Activated naive CD8-positive, alpha-beta T cell treated with anti-CD3 and anti-CD28 coated beads, Interleukin-2, amount 10 ng/mL, durations not matched to agents 7 days and 5 days (primary cell): ENCODE measurements around the gene TNFAIP2. TPM values are rescaled to one million over a fixed set of nuclear protein-coding genes. Genes with fewer than 3 reads are reported as not detected.
"Not testable (repeated sequence)": the region's sequence is repeated elsewhere in the genome, so short reads cannot be mapped to it uniquely, and the experiment has no call there.

ENCODE experiments used
- ATAC-seq: fragments of 150-1000 bp; cut with Tn5 transposase; one replicate; pipeline ENCODE4 v1.10.0; 2021; ENCODE audit warnings: low read depth, moderate library complexity
- POLR2A ChIA-PET: fragments of 350-600 bp; sonication (Branson Sonifier 250); formaldehyde crosslinking; loops from one replicate; lab custom pipeline; 2021; ENCODE audit warnings: antibody characterized with exemption; lab: Charles Lee
- DNase-seq: peaks from one replicate; pipeline ENCODE4 v3.0.0; 2021
- H3K27ac Mint-ChIP-seq: one replicate; pipeline ENCODE4 v1.8.0; 2022; ENCODE audit warnings: mild to moderate bottlenecking, mixed read lengths
- H3K27me3 Mint-ChIP-seq: one replicate; pipeline ENCODE4 v1.8.0; 2022; ENCODE audit warnings: mild to moderate bottlenecking, moderate library complexity, mixed read lengths
- H3K36me3 Mint-ChIP-seq: one replicate; pipeline ENCODE4 v1.8.0; 2021; ENCODE audit warnings: mild to moderate bottlenecking, mixed read lengths
- H3K4me1 Mint-ChIP-seq: one replicate; pipeline ENCODE4 v1.8.0; 2021; ENCODE audit warnings: mixed read lengths
- H3K4me3 Mint-ChIP-seq: one replicate; pipeline ENCODE4 v1.8.0; 2022; ENCODE audit warnings: mild to moderate bottlenecking, moderate library complexity, mixed read lengths
- H3K9me3 Mint-ChIP-seq: one replicate; pipeline ENCODE4 v1.8.0; 2021; ENCODE audit warnings: mixed read lengths
- total RNA-seq, 2 experiments: library from RNA; stranded (reverse); gene quantifications; one replicate each; pipeline ENCODE4 v1.2.3, GENCODE V29; 2021

The TNFAIP2 gene
- total RNA-seq, 2 experiments from 2014 or later = 3.0 TPM

- no peaks in the 10 kb centered on the region for H3K36me3 Mint-ChIP-seq
- H3K4me3 Mint-ChIP-seq = no peak overlapping the region
- DNase-seq (no peak), ATAC-seq (no peak)
- no peaks in the 10 kb centered on the region for H3K9me3 Mint-ChIP-seq
- peaks cover 6% of the 10 kb centered on the region for H3K4me1 Mint-ChIP-seq
- peaks cover 20% of the 10 kb centered on the region for H3K27me3 Mint-ChIP-seq
- H3K27ac Mint-ChIP-seq = no peak overlapping the region
- POLR2A ChIA-PET = no interaction called here
Measured at GRCh38 chr14:103118018-103118662, 5.1 kb upstream of the TNFAIP2 start.

- no peak for DNase-seq
- no peak overlapping the region for H3K27ac Mint-ChIP-seq
- no peaks in the 10 kb centered on the region for H3K36me3 Mint-ChIP-seq
- no peaks in the 10 kb centered on the region for H3K9me3 Mint-ChIP-seq
- peaks cover 6% of the 10 kb centered on the region for H3K4me1 Mint-ChIP-seq
- peaks cover 22% of the 10 kb centered on the region for H3K27me3 Mint-ChIP-seq
- POLR2A ChIA-PET = no interaction called here
- H3K4me3 Mint-ChIP-seq = no peak overlapping the region
- ATAC-seq = no peak
Measured at GRCh38 chr14:103118663-103119404, 4.4 kb upstream of the TNFAIP2 start.

GRCh38 chr14:103119527-103119926 is 3.7 kb upstream of the TNFAIP2 start:
- H3K4me1 Mint-ChIP-seq, H3K36me3 Mint-ChIP-seq, H3K27ac Mint-ChIP-seq, DNase-seq, H3K9me3 Mint-ChIP-seq, ATAC-seq, POLR2A ChIA-PET, H3K4me3 Mint-ChIP-seq: not testable (repeated sequence)
- peaks cover 28% of the 10 kb centered on the region for H3K27me3 Mint-ChIP-seq

- DNase-seq (no peak), ATAC-seq (no peak)
- no peaks in the 10 kb centered on the region for H3K36me3 Mint-ChIP-seq
- no peak overlapping the region for H3K4me3 Mint-ChIP-seq
- no peaks in the 10 kb centered on the region for H3K4me1 Mint-ChIP-seq
- peaks cover 28% of the 10 kb centered on the region for H3K27me3 Mint-ChIP-seq
- no peaks in the 10 kb centered on the region for H3K9me3 Mint-ChIP-seq
- no peak overlapping the region for H3K27ac Mint-ChIP-seq
- POLR2A ChIA-PET = interaction anchor here (0.5 kb wide), 1 partner anchor 788 kb away, joined by 3 read pairs; no protein-coding TSS in a partner anchor
Measured at GRCh38 chr14:103121121-103121845, 2.0 kb upstream of the TNFAIP2 start.

DNA sequence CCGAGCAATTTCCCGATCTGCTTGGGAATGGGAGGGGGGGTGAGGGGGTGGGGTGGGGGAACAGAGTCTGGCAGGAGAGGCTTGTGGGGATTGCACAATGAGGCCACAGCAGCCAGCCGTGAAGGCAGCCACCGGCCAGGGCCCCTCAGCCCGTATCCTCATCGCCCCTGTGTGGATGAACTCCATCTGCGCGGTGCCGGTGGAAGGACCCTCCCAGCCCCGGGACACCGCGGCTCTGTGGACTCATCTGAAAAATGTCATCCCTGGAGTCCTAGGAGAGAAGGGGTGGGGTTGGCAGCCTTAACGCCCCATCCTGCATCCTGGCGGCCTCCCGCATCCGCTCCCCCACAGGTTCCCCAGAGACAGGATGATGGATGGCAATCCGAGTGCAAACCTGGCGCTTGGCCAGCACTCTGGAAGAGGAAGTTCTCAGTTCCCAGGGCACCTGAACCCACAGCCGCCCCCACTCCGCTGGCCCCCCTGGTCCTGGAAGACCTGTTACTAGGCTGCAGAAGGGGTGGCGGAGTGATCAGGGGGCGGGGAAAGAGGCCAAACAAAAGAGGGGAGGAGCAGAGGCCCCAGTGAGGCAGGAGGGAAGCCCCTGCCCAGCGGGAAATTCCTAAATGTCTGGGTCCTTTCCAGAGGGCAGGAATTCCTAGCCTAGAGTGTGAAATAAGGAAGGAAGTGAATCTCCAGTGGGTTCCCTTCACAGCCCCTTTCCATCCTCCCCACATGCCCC is 1.2 kb upstream of the TNFAIP2 start:
- H3K36me3 Mint-ChIP-seq = no peaks in the 10 kb centered on the region
- no peaks in the 10 kb centered on the region for H3K4me1 Mint-ChIP-seq
- no peaks in the 10 kb centered on the region for H3K9me3 Mint-ChIP-seq
- POLR2A ChIA-PET = no interaction called here
- H3K27me3 Mint-ChIP-seq = peaks cover 28% of the 10 kb centered on the region
- no peak for DNase-seq
- ATAC-seq = no peak
- no peak overlapping the region for H3K4me3 Mint-ChIP-seq
- H3K27ac Mint-ChIP-seq = no peak overlapping the region

DNA sequence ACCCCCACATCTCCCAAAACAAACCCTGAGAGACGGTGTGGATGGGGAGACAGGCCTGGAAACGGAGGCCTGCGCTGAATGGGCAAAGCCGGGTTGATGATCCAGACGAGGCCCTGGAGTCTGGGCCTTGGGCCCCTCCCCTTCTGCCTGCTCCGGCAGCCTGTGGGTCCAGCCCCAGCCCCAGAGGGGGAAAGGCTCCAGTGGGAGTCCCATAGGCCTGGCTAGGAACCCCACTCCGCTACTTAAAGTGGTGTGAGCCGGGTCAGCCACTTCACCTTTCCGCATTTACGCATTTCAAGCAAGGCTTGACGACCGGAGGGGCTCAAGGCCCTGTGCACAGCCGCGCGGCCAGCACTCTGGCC is 695 bp upstream of the TNFAIP2 start:
- Mint-ChIP-seq H3K4me3 (no peak overlapping the region), H3K4me1 (no peaks in the 10 kb centered on the region), H3K36me3 (no peaks in the 10 kb centered on the region), H3K27ac (no peak overlapping the region), H3K9me3 (no peaks in the 10 kb centered on the region), H3K27me3 (peaks cover 28% of the 10 kb centered on the region)
- DNase-seq (no peak), ATAC-seq (no peak)
- POLR2A ChIA-PET = no interaction called here

DNA sequence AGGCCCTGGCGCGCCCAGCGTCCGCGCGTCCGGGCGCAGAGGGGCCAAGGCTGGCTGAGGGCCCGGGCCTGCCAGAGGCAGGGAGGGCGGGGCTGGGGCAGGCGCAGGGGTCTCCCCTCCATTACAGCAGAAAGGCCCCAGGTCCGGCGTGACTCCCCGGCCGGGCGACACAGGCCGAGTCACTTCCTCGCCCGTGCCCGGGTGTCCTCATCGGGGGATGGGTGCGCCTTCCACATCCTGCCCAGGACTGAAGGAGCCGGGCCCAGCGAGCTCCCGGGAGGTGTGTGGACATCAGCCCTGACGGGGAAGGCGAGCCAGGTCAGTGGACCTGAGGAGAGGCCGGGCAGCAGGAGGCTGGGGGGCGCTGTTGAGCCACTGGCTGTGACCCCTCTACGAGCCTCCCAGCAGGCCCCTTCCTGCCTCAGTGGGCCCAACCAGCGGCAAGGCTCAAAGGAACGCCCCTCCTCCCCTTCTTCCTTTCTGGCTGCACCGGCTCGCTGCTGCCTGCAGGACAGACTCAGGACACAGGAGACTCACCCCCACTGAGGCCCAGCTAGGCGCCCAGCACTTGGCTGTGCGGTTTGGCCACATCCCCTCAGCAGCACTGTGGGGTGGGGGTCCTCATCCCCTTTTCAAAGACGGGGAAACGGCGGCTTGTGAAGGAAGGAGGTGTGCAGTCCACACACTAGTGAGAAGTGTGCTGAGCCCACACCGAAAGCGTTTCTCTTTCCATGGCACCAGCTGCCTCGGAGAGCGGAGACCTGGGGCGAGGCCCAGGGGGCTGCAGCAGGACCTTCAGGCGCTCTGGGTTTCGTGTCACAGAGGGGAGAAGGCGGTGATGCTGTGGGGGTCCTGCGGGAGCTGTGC is 606 bp downstream of the TNFAIP2 start:
- Mint-ChIP-seq H3K27ac (no peak overlapping the region), H3K4me3 (no peak overlapping the region), H3K4me1 (no peaks in the 10 kb centered on the region), H3K27me3 (peaks cover 28% of the 10 kb centered on the region), H3K36me3 (no peaks in the 10 kb centered on the region), H3K9me3 (no peaks in the 10 kb centered on the region)
- POLR2A ChIA-PET = no interaction called here
- ATAC-seq (no peak), DNase-seq (no peak)

DNA sequence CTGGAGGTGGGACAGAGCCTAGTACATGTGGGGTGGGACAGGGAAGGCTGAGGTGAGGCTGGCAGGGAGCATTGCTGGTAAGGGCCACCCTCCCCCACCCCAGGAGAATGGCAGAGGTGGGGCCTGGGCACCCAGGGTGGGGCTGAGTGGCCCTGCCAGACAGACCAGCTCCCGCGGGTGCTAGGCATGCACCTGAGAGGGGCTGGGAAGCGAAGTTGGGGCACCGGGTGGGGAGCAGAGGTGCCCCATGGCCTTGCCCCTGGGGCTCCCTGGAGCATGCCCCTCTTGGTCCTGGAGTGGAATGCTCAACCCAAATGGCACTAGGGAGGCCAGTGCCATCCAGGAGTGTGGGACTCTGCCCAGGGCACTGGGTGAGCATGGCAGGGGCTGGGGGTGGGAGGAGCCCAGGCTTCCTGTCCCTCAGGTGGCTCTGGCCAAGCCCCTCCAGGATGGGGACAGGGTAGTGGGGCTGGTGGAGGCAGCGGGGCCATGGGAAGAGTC is 1.3 kb downstream of the TNFAIP2 start:
- Mint-ChIP-seq H3K27ac (no peak overlapping the region), H3K4me3 (no peak overlapping the region), H3K27me3 (peaks cover 30% of the 10 kb centered on the region), H3K36me3 (no peaks in the 10 kb centered on the region), H3K4me1 (no peaks in the 10 kb centered on the region), H3K9me3 (no peaks in the 10 kb centered on the region)
- ATAC-seq (no peak), DNase-seq (no peak)
- POLR2A ChIA-PET = no interaction called here

GRCh38 chr14:103125098-103126070 is 2.1 kb downstream of the TNFAIP2 start:
- H3K27ac Mint-ChIP-seq = no peak overlapping the region

GRCh38 chr14:103126088-103126872 is 3.0 kb downstream of the TNFAIP2 start:
- H3K27me3 Mint-ChIP-seq = peaks cover 18% of the 10 kb centered on the region
- no peak for DNase-seq
- H3K36me3 Mint-ChIP-seq = no peaks in the 10 kb centered on the region
- POLR2A ChIA-PET = no interaction called here
- no peaks in the 10 kb centered on the region for H3K4me1 Mint-ChIP-seq
- no peak overlapping the region for H3K4me3 Mint-ChIP-seq
- no peak overlapping the region for H3K27ac Mint-ChIP-seq
- no peaks in the 10 kb centered on the region for H3K9me3 Mint-ChIP-seq
- ATAC-seq = no peak

More at GRCh38 chr14:103125098-103126070, 2.1 kb downstream of the TNFAIP2 start:
- DNase-seq (no peak), ATAC-seq (no peak)
- Mint-ChIP-seq H3K4me1 (no peaks in the 10 kb centered on the region), H3K9me3 (no peaks in the 10 kb centered on the region), H3K36me3 (no peaks in the 10 kb centered on the region), H3K27me3 (peaks cover 25% of the 10 kb centered on the region), H3K4me3 (no peak overlapping the region)
- POLR2A ChIA-PET = no interaction called here

DNA sequence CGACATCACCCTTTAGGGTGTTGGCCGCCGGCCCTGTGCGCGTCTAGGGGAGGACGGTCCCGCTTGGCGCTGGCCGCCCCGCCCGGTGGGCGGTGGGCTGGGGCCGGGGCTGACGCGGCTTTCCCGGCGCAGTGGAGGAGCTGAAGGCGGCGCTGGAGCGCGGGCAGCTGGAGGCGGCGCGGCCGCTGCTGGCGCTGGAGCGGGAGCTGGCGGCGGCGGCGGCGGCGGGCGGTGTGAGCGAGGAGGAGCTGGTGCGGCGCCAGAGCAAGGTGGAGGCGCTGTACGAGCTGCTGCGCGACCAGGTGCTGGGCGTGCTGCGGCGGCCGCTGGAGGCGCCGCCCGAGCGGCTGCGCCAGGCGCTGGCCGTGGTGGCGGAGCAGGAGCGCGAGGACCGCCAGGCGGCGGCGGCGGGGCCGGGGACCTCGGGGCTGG is 3.6 kb downstream of the TNFAIP2 start:
- no peaks in the 10 kb centered on the region for H3K4me1 Mint-ChIP-seq
- no peak overlapping the region for H3K4me3 Mint-ChIP-seq
- peaks cover 15% of the 10 kb centered on the region for H3K27me3 Mint-ChIP-seq
- no peak overlapping the region for H3K27ac Mint-ChIP-seq
- ATAC-seq (no peak), DNase-seq (no peak)
- POLR2A ChIA-PET = no interaction called here
- H3K36me3 Mint-ChIP-seq = no peaks in the 10 kb centered on the region
- no peaks in the 10 kb centered on the region for H3K9me3 Mint-ChIP-seq
